Breast epithelium (tissue), 3 donors: ENCODE results near the gene FBXW10B.
"Not testable (repeated sequence)": the region's sequence is repeated elsewhere in the genome, so short reads cannot be mapped to it uniquely, and the experiment has no call there.

Experiments
- POLR2AphosphoS5 ChIP-seq, 3 donors: sonication (generic); formaldehyde crosslinking; IDR thresholded peaks; one replicate each; pipeline ENCODE4 v1.6.1; 2017; ENCODE audit warnings: antibody characterized with exemption in 3 of 3
- TF ChIP-seq, protein P1 (sequence below), 3 donors: fragments of 450-650 bp; IDR thresholded peaks; one replicate each; pipeline ENCODE4 v1.5.1; 2016 to 2017; ENCODE audit warnings: antibody characterized with exemption in 3 of 3, mild to moderate bottlenecking in 3 of 3, moderate library complexity in 3 of 3

DNA sequence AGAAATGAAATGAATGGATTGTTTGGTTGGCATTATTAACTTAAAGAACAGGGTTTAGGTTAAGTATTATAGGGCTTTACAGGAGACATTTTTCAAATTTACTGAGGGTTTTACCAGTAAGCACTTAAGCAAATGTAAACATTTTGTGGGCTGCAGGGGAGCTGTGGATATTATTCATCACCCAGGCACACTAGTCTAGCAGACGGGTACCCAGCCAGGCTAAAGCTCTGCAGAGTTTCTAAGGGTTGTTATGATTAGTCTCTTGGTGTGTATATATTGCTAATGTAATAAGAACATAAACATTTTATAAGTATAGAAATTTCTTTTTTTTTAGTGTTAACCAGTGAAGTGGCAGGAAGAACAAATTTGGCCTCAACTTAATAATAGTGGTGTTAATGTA lies 42.7 kb downstream of the FBXW10B start:
- TF ChIP-seq, protein P1, sequence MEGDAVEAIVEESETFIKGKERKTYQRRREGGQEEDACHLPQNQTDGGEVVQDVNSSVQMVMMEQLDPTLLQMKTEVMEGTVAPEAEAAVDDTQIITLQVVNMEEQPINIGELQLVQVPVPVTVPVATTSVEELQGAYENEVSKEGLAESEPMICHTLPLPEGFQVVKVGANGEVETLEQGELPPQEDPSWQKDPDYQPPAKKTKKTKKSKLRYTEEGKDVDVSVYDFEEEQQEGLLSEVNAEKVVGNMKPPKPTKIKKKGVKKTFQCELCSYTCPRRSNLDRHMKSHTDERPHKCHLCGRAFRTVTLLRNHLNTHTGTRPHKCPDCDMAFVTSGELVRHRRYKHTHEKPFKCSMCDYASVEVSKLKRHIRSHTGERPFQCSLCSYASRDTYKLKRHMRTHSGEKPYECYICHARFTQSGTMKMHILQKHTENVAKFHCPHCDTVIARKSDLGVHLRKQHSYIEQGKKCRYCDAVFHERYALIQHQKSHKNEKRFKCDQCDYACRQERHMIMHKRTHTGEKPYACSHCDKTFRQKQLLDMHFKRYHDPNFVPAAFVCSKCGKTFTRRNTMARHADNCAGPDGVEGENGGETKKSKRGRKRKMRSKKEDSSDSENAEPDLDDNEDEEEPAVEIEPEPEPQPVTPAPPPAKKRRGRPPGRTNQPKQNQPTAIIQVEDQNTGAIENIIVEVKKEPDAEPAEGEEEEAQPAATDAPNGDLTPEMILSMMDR (IDR thresholded peaks at IDR 0.05), result not testable (repeated sequence)
- TF ChIP-seq POLR2AphosphoS5 (IDR thresholded peaks at IDR 0.05), result not testable (repeated sequence)
